Measurements from ENCODE around the gene CDH4. TPM values are rescaled to one million over a fixed set of nuclear protein-coding genes. Genes with fewer than 3 reads are reported as not detected.
A peak's percentile ranks its signal among the peaks of the same experiment; 100 is the strongest.
"Not testable (repeated sequence)": the region's sequence is repeated elsewhere in the genome, so short reads cannot be mapped to it uniquely, and the experiment has no call there.

Gene CDH4
- total RNA-seq, 1 donor from 2014 or later = not detected

DNA sequence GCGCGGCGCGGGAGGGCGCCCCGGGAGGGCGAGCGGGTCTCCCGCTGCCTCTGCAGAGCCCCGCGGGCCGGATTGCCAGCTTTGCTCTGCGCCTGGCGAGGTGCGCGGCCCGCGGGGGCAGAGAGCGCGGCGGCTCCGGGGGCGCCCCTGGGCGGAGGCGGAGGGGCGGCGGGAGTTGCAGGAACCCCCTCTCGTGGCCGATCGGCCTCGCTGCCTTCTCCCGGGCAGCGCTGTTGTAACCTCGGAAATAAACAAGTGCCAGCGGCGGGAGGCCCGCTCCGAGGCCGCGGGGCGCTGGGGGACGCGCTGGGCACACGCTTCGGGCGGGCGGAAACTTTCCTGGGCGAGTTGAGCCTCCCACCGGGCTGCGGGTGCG lies 1.2 kb downstream of the CDH4 start:
- DNase-seq (ENCODE audit: low spot score) = no peak
- ATAC-seq = no peak

DNA sequence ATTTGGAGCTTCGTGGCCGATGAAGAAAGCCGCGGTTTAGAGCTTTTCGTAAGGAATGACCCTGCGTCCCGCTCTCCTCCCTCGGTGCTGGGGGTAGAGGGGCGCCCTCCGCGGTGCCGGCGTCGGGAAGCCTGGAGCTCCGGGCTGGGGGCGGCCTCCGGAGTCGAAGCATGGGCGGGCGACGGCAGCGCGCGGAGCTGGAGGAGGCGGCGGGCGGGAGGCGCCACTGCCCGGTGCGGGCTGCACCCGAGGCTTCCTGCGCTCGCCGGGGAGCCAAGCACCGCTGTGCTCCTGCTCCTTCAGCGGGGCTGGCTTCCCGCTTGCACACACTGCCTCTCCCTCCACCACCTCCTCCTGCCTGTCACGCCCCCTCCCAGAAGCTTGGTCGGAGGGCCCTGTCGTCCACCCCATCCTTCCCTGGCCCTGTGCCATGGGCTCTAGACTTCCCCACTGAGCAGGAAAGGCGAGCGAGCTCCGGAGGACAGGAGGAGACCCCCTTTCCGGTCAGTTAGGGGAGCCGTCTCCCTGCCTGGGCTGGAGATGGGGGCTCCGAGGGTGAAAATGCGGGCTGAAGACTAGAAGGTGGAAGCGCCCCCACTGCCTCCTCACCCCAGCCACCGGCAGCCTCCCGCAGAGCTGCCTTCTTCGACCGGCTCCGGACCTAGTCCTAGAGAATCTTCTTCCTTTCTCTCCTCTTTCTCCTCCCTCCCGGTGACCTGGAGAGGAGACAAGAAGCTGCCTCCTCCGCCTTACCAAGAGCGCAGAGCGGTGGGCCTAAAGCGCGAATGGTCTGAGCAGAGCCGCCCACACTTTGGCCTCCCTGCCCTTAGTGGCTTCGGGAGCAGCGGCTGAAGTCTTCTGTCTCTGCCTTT lies 1.8 kb downstream of the CDH4 start:
- DNase-seq (ENCODE audit: low spot score) (no peak), ATAC-seq (no peak)

DNA sequence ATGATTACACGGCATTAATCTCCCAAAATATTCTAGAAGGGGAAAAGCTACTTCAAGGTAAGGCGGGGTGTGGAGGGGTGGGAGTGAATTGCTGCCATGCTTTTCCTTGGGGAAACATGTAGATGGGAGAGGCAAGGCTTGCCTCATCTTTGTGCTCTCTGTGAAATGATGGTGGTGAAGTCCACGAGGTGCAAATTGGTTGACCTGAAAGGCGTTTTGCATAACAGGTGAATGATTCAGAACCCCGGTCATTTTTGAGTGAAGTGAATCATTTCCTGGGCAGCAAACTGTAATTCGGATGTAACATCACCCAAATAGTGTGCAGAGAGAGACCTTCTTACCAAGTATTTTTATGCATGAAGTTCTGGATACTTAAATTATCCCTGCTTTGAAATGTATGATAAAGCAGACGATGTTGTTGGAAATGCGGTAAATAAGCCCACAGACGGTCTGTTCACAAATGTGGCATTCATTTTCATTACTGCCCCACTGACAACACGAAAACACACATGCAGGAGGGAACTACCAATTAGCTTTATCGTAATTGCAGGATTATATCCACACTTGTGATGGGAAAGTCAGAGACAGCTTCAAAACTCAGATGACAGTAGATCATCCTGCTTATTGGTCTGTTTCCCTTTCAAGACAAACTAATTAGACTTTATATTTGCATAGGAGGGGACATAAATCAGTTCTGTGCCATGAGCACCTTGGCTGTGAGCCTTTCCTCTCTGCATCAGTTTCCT lies 3.0 kb downstream of the CDH4 start:
- DNase-seq (ENCODE audit: low spot score) (no peak), ATAC-seq (no peak)

DNA sequence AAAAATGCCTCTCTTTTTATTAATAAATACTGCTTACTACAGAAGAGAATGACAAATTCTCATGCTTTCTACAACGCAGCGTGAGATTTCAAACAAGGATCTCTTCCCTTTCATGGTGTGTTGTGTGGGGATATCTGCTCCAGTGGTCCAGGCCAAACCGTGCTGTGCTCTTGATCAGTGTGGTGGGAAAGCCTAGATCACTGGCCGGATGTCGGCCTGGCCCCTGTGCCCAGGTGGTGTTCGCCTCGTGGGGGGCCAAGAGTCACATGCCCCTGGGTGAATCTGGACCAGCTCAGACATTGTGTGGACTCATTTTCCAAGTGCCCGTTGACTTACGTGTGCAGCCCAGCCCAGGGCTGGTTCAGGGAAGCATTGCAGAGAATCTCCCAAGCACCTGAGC lies 4.3 kb downstream of the CDH4 start:
- DNase-seq (ENCODE audit: low spot score) = no peak
- ATAC-seq = no peak

DNA sequence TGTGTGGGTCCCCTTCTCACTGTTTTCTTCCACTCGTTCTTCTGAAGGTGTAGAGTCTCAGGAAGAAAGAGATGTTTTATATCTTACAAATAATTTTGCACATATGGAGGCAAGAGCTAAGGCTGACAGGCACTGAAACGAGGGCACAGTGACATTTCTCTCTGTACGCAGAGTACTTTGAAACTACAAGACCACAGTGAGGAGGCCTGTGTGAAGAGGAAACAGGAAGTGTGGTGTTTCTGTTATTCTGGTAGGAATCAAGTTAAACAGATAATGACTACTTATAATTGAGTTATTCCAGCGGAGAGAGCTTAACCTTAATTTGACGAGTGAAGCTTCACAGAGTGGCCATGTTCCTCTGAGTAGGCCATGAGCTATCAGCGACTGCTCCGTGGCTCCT lies 4.8 kb downstream of the CDH4 start:
- DNase-seq (ENCODE audit: low spot score) = no peak
- no peak for ATAC-seq

DNA sequence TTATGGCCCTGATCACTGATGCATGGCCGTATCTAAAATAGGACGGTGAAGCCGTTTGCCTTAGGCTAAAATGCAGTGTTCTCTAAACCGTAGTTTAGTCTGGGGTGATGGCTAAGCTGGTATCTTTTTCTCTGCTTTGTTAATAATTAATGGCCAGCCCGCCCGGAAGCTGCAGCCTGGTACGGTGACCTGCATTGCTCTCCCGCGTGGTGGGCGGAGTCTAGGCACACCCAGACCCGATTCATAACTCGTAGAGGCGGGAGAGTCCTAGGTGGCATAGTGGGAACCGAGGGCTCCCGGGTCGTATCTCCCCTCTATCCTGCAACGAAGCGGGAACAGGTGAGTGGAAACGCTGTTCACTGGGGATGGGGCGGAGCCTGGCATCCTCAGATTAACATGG lies 5.5 kb downstream of the CDH4 start:
- no peak for DNase-seq (ENCODE audit: low spot score)
- no peak for ATAC-seq

DNA sequence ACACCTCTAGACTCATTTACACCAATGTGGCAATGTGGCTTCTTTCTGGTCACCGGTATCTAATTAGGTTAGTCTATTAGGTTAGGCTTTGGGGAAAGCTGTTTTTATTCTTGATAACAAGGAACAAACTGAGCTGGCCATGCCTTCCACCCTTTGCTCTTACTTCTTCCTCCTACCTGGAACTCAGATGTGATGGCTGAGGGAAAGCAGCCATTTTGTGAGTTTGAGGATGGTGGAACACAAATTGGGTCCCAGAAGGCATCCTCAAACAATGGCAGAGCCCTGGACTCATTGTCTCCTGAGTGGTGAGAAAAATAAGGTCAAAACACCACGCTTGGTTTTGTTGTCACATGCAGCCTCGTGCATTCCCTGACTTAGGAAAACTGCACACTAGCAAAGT lies 7.7 kb downstream of the CDH4 start:
- DNase-seq (ENCODE audit: low spot score) = no peak
- ATAC-seq = no peak

DNA sequence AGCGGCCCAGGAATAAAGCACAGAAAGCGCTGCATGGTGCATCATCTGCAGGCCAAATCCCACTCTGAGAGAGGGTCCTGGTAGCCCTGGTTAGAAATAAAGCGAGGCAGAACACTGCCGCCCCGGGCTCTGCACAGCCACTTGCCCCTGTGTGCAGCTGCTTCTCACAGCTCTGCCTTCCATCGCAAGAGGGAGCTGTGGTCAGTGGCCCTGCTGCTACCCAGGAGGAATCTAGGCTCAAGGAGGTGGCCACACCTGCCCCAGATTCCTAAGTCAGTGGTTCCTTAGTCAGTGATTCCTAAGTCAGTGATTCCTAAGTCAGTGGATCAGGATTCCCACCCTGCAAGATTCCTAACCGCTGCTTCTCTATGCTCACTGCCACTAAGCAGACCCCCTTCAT lies 8.8 kb downstream of the CDH4 start:
- no peak for ATAC-seq
- no peak for DNase-seq (ENCODE audit: low spot score)

DNA sequence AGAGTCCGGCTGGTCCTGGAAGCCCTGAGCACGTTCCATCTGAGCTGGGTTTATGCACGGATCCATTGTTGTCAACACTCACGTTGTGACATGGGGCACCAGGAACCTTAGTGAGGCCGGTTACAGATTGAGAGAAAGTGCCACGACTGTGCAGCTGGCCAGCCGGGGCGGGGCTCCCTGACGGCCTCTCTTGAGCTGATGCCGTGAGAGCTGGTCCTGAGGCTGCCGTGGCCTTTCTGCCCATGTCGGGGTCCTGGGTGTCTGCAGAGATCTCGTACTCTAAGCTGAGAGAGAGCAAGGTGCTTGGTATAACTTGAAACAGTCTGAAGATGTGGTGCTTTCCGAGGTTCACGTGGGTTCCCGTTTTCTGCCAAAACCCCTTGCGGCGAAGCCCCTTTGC lies 10.0 kb downstream of the CDH4 start:
- ATAC-seq = no peak
- no peak for DNase-seq (ENCODE audit: low spot score)

DNA sequence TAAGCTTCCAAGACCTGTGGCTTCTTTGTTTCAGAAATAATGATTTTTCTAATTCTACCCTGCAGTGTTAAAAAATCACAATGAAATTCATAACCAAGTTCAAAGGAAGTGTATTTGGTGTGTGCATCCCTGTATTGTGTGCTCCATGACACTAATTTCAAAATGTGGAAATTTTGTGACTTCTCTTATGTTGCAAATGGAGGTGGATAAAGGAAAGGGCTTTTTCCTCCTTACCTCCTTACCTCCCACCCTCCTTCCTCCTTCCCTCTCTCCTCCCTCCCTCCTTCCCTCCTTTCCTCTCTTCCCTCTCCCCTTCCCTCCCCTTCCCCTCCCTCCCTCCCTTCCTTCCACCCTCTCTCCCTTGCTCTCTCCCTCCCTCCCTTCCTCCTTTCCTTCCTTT lies 10.5 kb downstream of the CDH4 start:
- DNase-seq (ENCODE audit: low spot score) (no peak), ATAC-seq (no peak)

DNA sequence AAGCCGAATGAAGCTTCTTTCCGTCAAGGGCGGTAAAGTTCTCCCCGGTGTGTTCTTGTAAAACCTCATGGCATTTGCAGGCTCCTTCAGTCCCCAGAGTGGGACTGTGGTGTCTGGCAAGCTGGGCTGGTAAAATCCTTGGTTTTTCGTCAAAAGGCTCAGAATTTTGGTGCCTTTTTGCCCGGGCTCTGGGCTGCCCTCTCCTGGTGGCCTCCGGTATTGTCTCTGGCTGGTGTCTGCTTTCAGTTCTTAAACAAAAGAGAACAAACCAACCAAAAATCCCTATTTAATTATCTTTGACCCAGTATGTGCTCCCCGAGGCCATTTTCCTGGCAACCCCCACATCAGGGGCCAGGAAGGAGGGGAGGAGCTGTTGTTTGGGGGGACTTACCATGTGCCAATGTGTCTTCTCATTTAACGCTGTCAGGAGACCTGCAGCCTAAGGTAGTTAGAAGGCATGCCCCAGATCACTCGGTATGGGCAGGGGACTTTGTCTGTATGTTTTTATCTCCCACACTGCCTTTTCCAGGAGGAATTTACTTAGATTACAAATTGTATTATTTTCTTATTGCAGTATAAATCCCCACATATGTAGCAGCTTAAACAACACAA lies 11.1 kb downstream of the CDH4 start:
- peak; percentile 66 for ATAC-seq
- no peak for DNase-seq (ENCODE audit: low spot score)

DNA sequence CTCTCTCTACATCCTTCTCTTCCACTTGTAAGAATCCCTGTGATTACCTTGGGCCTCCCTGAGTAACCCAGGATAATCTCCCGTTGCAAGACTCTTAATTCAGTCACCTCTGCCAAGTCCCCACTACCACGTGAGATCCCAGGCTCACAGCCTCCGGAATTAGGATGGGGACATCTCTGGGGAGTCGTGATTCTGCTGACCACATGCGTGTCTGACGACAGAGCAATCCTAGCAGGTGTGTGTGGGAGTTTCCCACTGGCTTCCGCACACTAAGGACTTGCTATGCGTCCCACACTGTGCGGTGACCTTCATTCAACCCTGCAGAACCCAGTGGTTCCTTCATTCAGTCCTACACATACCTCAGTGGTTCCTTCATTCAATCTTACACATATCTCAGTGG lies 11.9 kb downstream of the CDH4 start:
- no peak for DNase-seq (ENCODE audit: low spot score)

DNA sequence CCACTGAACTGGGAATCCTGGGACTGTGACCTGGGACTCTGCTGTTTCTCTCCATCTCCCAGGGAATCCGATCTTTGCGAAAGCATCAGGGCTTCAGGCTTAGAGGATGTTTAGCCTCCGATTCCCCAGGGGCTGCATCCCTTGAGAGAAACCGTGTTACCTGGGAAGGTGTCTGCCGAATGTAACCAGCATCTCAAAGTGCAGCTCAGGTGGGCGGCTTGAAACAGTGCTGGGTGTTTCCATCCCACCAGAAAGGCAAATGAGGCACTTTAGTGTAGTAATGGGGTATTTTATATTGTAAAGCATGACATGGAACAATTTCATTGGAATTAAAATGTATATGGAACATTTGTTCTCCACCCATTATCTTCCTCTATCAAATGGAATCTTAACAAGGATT lies 15.2 kb downstream of the CDH4 start:
- DNase-seq (ENCODE audit: low spot score) (no peak), ATAC-seq (no peak)

More for the DNA sequence above, 11.9 kb downstream of the CDH4 start:
- ATAC-seq = no peak

DNA sequence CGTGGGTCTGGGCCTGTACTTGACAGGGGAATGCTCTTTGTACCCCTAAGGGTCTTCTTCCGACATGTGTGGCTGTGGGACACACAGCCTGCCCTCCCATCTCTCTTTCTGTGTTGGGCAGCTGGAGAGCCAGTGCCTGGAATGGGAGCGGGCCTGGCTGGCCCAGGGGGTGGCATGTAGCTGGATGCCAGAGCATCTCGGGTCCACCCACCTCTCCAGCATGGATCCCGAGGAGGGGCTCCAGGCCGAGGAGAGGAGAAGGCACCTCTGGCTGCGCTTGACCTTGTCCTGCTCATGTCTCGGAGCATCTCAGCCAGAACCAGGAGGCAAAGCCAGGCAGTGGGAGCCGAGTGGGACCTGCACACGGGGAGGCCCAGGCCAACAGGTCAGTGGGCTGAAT lies 16.0 kb downstream of the CDH4 start:
- DNase-seq (ENCODE audit: low spot score) = no peak
- no peak for ATAC-seq

DNA sequence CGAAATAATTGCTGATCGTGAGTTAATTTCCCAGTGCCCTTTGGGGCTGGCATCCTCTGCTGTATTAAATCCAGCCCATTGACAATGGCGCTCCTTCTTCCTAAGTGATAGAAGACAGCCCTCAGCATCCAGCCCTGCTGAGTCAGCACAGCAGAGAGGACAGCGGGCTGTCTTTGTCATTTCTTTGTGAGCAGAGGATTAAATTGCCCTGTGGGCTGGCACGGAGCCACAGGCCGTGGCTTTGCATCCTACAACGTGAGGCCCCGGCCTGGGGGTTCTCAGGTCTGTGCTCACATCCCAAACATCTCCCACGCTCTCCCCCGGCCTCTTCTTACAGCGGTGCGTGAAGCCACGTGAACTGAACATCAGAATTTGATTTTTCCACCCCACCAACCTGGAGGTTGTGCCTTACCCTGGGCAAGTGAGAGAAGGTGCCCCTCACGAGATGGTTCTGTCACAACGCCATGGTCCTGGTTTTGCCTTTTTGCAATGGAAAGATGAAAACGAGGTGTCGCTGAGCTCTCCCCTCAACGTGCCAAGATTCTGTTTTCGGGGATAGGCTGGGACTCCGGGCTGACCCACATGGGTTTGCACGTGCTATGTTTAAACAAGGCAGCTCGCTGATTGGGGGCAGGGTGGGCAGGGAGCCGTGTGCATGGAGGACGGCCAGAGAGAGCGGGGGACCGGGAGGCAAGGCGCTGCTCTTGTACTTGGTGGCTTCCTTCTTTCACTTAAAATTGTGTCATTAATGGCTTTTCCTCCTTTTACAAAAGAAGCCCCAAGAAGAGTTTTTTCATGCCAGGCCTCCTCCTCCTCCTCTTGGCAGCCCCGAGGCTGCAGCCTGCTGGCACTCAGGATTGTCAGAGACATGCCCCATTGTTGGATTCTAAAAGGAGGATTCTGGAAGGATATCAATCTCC lies 19.5 kb downstream of the CDH4 start:
- no peak for ATAC-seq
- no peak for DNase-seq (ENCODE audit: low spot score)

DNA sequence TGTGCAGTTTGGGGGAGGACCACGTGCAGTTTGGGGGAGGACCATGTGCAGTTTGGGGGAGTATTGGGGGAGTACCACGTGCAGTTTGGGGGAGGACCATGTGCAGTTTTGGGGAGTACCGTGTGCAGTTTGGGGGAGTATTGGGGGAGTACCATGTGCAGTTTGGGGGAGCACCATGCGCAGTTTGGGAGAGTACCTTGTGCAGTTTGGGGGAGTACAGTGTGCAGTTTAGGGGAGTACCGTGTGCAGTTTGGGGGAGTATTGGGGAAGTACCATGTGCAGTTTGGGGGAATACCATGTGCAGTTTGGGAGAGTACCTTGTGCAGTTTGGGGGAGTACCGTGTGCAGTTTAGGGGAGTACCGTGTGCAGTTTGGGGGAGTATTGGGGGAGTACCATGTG lies 21.0 kb downstream of the CDH4 start:
- not testable (repeated sequence) for DNase-seq (ENCODE audit: low spot score); ATAC-seq

DNA sequence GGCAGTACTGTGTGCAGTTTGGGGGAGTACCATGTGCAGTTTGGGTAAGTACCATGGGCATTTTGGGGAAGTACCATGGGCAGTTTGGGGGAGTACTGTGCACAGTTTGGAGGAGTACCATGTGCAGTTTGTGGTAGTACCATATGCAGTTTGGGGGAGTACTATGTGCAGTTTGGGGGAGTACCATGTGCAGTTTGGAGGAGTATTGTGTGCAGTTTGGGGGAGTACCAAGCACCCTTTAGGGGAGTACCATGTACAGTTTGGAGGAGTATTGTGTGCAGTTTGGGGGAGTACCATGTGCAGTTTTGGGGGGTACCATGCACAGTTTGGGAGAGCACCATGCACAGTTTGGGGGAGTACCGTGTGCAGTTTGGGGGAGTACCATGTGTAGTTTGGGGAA lies 21.6 kb downstream of the CDH4 start:
- ATAC-seq; DNase-seq (ENCODE audit: low spot score): not testable (repeated sequence)

DNA sequence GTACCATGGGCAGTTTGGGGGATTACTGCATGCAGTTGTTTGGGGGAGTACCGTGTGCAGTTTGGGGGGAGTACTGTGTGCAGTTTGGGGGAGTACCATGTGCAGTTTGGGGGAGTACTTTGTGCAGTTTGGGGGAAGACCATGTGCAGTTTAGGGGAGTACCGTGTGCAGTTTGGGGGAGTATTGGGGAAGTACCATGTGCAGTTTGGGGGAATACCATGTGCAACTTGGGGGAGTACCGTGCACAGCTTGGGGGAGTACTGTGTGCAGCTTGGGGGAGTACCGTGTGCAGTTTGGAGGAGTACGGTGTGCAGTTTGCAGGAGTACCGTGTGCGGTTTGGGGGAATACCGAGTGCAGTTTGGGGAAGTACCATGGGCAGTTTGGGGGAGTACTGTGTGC lies 22.3 kb downstream of the CDH4 start:
- ATAC-seq = no peak
- no peak for DNase-seq (ENCODE audit: low spot score)

DNA sequence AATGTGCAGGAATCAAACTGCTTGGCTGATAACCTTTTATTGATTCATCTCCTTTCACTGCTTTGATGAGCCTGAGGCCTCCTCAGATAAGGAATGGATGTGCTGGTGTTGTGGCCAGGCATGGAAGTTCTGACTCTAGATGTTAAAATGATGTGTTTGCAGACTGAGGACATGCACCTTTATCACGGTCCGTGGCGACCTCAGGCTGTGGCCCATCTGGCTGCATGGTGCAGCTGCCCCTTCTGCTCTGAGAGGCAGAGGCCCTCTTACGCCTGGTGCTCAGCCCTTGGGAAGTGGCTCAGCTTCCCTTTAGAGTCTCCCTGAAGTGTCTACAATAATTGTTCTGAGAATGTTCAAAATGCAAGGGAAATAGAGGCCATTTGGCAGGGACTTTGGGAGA lies 26.2 kb downstream of the CDH4 start:
- DNase-seq (ENCODE audit: low spot score) = no peak
- ATAC-seq = no peak

DNA sequence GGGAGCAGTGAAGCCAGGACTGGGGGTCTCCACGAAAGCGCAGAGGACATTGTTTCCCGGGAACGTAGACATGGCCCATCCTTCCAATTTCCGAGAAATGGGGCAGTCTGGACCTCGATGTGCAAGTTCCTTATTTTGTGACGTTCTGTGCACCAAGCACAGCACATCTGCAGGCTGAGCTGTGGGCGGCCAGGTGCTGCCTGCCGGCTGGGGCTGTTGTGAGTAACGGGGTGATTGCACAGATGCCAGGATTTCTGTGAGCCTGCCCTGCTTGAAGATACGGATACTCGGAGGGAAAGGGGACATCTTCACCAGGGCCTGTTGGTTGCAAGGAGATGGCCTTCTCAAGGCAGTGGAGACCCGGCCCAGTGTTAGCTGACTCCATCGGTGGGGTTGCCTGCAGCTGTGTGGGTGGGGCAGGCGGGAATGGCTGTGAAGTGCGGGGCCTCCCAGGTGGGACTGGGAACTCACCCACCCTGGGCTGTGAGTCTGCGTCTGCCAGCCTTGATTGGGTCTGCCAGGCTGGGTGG lies 27.6 kb downstream of the CDH4 start:
- no peak for DNase-seq (ENCODE audit: low spot score)
- ATAC-seq = no peak
